ENCODE data around the gene C13orf46.

C13orf46 gene

DNA sequence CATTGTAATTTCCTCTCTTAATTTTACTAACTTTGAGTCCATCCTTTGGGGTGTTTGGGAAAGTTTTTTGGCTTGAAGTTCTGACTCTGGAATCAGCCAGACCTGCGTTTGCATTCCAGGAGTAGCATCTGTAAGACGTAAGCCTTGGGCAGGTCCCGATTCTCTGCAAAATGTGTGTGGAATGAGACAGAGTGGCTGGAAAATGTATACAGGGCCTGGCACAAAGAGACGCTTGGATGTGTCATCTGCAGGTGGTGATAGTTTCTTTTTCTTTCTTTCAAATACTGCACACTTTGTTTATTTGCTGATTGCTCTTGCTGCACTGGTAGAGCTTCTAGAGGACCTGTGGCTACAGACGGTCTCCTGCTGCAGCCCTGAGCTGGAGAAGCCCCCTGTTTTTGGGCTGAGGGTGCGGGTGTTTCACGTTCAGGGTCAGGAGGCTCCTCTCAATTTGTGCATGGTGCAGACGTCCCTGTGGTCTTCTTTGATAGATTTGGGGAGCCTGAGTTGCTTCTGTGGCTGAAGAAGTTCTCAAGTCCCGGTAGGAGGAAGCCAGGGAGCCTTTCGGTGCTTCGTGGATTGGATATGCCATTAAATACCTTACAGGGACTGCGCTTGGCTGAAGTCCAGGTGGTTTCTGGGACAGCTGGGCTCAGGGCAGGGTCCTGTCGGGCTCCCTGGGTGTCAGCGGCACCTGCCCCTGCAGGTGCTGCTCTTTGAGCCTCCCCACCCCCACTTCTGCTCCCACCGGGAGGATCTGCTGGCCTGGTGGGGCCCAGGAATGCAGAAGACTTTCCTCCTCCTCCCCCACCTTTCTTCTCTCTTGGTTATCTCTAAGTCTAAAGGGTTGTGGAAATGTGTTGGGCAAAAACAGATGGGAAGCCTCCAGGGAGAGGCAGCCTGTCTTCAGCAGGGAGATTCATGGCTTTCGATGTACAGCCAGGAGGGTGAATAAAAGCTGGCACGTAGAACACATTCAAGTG, 66.0 kb downstream of the C13orf46 start:
- no peak for DNase-seq (ENCODE audit: low read depth in 3 of 3)

DNA sequence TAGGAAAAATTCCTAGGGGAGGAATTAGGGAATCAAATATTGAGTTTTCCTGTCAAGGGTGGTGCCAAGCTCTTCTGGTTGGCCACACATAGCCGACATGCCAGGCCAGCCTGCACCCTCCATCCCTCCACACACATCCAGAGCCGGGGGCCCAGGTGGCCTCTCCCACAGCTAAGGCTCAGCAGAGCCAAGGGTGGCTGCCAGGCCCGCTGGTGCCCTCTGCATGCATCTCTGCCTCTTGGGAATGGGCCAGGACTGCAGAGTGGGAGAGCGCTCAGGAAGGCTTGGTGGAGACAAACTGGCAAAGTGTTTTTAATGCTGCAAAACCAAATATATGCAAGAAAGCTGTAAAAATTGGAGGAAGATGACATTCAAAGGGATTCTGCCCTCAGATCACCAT, 67.3 kb downstream of the C13orf46 start:
- DNase-seq (ENCODE audit: low read depth in 3 of 3), result no peak

DNA sequence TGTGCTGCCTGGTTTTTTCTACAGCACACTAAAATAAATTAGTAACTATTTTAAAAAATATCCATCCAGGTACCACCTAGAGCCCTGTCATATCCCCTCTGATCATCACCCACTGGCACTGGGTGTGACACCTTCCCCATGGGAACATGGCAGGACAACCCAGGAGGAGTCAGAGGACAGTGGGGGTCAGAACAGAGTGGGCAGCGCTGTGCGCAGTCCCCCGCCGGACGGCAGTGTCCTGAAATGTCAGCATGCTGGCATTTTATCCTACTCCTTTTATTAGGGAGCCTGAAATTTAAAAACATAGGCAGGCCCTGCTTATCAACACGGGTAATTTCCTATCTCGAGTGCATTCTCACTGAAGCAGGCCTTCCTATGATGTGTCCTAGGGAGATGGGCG, 67.9 kb downstream of the C13orf46 start:
- no peak for DNase-seq (ENCODE audit: low read depth in 3 of 3)

DNA sequence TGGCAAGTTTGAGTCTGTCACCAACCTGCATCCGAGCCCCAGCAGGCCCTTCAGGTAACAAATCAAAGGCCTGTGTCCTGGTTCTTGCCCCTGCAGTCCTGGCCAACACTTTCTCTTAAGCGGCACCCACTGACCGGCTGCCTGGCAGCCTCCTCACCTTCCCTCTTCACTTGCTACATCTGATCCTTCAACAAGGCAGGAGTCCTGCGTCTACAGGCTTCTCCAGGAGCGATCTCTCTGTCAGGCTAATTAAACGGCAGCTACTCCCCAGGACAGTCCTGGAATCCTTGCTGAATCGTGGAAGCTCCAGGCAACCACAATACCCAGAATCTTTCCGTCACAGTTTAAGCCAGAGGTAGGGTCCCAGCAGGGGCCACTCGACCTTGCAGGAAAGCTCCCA, 68.9 kb downstream of the C13orf46 start:
- no peak for DNase-seq (ENCODE audit: low read depth in 3 of 3)

DNA sequence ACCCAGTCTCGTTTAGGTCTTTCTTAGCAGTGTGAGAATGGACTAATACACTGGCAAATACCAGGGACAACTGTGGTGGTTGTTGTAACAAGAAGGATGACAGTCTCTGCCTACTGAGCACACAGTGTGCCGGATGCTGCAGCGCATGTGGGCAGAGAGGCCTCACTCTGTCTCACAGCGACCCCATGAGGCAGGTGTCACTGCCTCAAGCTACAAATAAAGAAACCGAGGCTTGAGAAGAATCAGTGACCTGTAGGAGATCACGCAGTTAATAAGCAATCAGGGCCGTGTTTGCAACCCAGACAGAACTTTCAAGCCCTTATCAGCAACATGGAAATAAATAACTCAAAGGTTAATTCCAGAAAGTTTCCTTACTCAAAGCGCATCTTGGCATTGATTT, 69.5 kb downstream of the C13orf46 start:
- peak in 1 of 3 donors; percentile 19 for DNase-seq (ENCODE audit: low read depth in 3 of 3)

DNA sequence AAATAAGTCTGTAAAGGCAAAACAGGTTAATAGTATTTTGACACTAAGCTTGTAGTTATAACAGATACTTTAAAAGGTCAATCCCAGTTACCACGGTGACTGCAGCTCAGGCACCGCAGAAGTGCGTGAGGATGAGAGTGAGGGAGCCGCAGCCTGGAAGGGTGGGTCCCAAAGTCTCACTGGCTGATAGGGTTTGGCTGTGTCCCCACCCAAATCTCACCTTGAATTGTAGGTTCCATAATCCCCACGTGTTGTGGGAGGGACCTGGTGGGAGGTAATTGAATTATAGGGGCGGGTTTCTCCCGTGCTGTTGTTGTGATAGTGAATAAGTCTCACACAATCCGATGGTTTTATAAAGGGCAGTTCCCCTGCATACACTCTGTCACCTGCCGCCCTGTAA, 70.0 kb downstream of the C13orf46 start:
- DNase-seq (ENCODE audit: low read depth in 3 of 3), result no peak

Measured in stimulated activated CD4-positive, alpha-beta T cell treated with anti-CD3 and anti-CD28 coated beads, TNF-alpha, amount 100 ng/mL, for 48 hours (primary cell).